Subcutaneous abdominal adipose tissue (tissue), 5 donors: ENCODE measurements around the gene TBC1D2B.

ENCODE experiments used
- H3K27ac ChIP-seq: one replicate; pipeline ENCODE4 v1.7.0; 2013; ENCODE audit warnings: low read depth, mild to moderate bottlenecking, inconsistent platforms, low read length, moderate library complexity
- H3K27me3 ChIP-seq, 5 donors: one replicate each; pipeline ENCODE4 v1.7.0; 2013; ENCODE audit warnings: low read length in 5 of 5, inconsistent platforms in 1 of 5; ENCODE audit not compliant: control insufficient read depth in 5 of 5, insufficient read depth in 4 of 5
- H3K36me3 ChIP-seq, 5 donors: one replicate each; pipeline ENCODE4 v1.7.0; 2013; ENCODE audit warnings: low read length in 5 of 5; ENCODE audit not compliant: control insufficient read depth in 5 of 5, insufficient read depth in 5 of 5
- H3K4me1 ChIP-seq, 5 donors: one replicate each; pipeline ENCODE4 v1.7.0; 2013; ENCODE audit warnings: low read length in 5 of 5, mild to moderate bottlenecking in 3 of 5, moderate library complexity in 1 of 5; ENCODE audit not compliant: control insufficient read depth in 5 of 5, insufficient read depth in 5 of 5
- H3K4me3 ChIP-seq, 5 donors: one replicate each; pipeline ENCODE4 v1.7.0; 2013; ENCODE audit warnings: low read length in 5 of 5, low read depth in 1 of 5
- H3K9ac ChIP-seq, 5 donors: one replicate each; pipeline ENCODE4 v1.7.0; 2013; ENCODE audit warnings: low read length in 5 of 5, mild to moderate bottlenecking in 4 of 5, moderate library complexity in 3 of 5
- H3K9me3 ChIP-seq, 5 donors: one replicate each; pipeline ENCODE4 v1.7.0; 2013; ENCODE audit warnings: low read length in 5 of 5; ENCODE audit not compliant: control insufficient read depth in 5 of 5
- donor health status: healthy.
- donor health status: healthy.
- donor health status: healthy.
- donor health status: healthy.
- donor health status: healthy.

Gene TBC1D2B

DNA sequence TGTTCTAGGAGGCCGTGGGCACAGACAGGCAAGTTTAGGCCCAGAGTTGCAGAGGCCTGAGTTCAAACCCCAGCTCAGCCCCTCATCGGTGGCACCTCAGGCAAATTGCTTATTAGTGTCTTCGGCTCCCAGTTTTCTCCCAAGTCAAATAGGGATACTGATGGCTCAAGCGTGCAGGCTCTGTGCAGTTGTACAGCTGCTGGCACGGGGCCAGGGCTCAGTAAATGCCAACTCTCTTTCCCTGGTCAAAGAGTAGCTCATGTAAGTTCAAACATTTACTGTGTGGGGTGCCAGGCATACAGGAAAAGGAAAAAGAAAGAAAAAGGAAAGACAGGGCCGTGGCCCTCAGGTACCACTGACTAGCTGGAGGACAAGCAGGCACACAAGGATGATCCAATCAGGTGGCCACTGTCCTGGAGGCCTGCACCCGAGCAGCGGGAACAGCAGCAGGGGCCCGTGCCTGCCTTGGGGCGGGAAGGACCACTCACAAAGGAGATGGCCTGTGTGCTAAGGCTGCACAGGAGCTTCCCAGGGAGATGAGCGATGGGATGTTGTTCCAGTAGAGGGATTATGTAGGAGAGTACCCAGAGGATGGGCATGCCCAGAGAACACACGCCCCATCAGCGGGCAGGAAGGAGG is 70.8 kb downstream of the TBC1D2B start:
- no peak overlapping the region for H3K4me3 ChIP-seq
- H3K9ac ChIP-seq, result peak overlapping the region in 1 of 5 donors; percentile 18
- no peaks in the 10 kb centered on the region for H3K9me3 ChIP-seq
- H3K4me1 ChIP-seq, result peaks cover 18 to 53% (median 47%) of the 10 kb centered on the region in 5 donors
- H3K36me3 ChIP-seq, result peaks cover 8 to 77% (median 68%) of the 10 kb centered on the region in 5 donors
- H3K27me3 ChIP-seq, result no peaks in the 10 kb centered on the region
- H3K27ac ChIP-seq, result peak overlapping the region; percentile 72

DNA sequence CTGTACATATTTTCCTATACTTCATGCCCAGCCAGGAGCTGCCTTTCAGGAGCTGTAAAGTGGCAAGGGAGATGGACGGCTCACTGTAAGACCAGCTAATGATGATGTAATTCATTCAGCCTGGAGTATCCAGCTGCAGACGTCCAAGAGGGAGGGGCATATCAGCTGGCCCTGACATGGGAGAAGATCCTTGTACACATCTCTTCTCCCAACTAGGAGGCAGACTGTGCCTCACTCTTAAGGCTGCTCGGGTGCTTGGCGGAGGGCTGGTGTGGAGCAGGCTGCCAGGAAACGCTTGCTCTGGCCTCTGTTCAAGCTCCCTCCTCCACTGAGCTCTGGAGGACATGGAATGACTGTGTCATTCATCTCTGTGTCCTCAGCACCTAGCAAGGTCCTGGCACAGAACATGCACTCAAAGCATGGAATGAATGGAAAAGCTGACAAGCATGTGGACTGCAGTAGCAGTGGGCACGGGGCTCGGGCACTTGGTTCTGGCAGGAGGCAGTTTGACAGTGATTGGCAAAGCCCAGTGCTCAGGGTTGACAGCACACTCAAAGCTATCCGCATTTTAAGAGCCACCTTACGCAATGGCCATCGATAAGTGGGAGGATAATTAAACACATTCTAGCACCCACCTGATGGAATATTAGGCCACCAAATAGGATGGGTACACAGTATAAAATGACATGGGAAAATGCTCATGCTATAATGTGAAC is 72.4 kb downstream of the TBC1D2B start:
- Histone ChIP-seq H3K9ac (no peak overlapping the region), H3K4me1 (peaks cover 18 to 63% (median 58%) of the 10 kb centered on the region in 5 donors)

DNA sequence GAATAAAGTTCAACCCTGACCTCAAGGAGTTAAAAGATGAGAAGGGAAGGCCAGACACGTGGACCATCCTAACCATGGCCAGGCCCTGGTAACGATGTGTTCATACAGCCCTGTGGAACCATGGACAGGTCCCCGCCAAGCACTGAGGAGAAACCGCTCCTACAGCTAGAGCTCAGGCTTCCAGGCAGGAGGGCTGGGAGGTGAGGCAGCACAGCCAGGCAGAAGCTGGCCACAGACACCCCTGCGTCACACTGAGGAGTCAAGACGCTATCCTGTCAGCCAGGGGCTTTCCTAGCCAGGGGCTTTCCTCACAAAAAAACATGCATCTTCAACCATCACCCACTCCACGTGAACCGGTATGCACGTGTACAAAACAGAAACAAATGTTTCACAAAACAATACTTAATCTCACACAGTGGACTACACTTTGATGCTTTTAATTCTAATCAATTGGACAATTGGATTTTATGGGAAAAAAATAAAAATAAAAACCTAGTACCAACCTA is 73.2 kb downstream of the TBC1D2B start:
- Histone ChIP-seq H3K27me3 (no peaks in the 10 kb centered on the region), H3K9me3 (no peaks in the 10 kb centered on the region), H3K36me3 (peaks cover 2 to 85% (median 69%) of the 10 kb centered on the region in 5 donors), H3K9ac (peak overlapping the region in 3 of 5 donors; percentile 2 to 35 (median 32)), H3K4me1 (peaks cover 18 to 66% (median 58%) of the 10 kb centered on the region in 5 donors), H3K27ac (peak overlapping the region; percentile 52), H3K4me3 (no peak overlapping the region)

More for the DNA sequence above, 72.4 kb downstream of the TBC1D2B start:
- H3K9me3 ChIP-seq, result no peaks in the 10 kb centered on the region
- peaks cover 2 to 80% (median 72%) of the 10 kb centered on the region in 5 donors for H3K36me3 ChIP-seq
- H3K27me3 ChIP-seq, result no peaks in the 10 kb centered on the region
- no peak overlapping the region for H3K4me3 ChIP-seq
- peak overlapping the region; percentile 72 for H3K27ac ChIP-seq

DNA sequence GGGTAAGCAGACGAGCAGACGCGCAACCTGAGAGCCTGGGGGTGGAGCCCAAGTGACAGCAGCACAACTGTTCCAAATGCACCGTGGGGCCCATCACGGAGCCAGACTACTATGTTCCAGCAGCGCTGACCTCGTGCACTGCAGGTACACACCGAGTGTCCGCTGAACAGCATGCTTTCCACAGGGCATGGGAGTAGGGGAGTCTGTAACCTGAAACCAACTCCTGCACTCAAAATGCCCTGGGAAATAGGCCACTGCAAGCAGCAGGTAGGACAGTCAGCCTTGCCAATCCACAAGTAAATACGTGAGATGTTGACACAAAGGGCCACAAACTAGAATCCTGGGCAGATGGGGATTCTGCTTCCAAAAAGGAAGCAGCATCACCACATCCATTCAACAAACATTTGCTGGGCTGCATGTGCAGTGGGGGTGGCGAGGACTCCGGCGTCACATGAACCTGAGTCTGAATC is 73.9 kb downstream of the TBC1D2B start:
- no peaks in the 10 kb centered on the region for H3K9me3 ChIP-seq
- peak overlapping the region; percentile 52 for H3K27ac ChIP-seq
- peaks cover 18 to 72% (median 55%) of the 10 kb centered on the region in 5 donors for H3K4me1 ChIP-seq
- H3K36me3 ChIP-seq, result peaks cover 2 to 87% (median 70%) of the 10 kb centered on the region in 5 donors
- H3K27me3 ChIP-seq, result no peaks in the 10 kb centered on the region
- H3K9ac ChIP-seq, result peak overlapping the region in 1 of 5 donors; percentile 2
- no peak overlapping the region for H3K4me3 ChIP-seq

DNA sequence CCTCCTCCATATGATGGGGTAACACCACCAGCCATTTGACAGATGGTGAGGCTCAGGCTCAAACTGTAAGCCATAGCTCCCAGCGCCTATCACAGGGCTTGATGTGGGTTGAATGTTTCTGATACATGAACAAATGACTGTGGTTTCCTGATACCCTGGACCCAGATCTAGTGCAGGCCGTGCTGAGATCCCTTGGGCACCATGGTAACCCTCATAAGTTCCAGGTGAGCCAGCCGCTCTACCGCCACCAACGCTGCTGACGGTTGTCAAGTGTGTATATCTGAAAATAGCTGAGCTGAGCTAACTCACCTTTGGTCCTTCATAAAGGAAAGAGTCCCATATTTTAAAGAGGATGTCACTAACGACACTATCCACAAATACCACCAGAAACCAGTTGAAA is 74.5 kb downstream of the TBC1D2B start:
- H3K9me3 ChIP-seq, result no peaks in the 10 kb centered on the region
- no peaks in the 10 kb centered on the region for H3K27me3 ChIP-seq
- peaks cover 2 to 87% (median 70%) of the 10 kb centered on the region in 5 donors for H3K36me3 ChIP-seq
- no peak overlapping the region for H3K9ac ChIP-seq
- no peak overlapping the region for H3K4me3 ChIP-seq
- H3K27ac ChIP-seq, result no peak overlapping the region
- H3K4me1 ChIP-seq, result peaks cover 15 to 72% (median 52%) of the 10 kb centered on the region in 5 donors

DNA sequence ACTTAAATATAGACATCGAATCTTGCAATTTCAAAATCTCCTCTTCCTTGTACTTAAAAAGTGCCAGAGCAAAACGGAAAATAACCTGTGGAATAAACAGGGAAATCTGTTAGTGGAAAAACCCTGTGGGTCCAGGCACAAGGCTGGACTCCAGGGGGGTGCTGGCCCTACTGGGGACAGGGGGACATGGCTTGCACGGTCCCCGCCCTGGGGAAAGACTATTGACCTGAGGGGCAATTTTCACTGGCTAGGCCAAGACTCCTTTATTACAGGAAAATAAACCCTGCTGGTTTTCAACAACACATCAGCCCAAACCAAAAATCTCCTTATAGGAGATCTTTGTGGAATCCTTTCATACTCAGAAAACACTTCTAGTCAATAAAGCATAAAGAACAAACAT is 75.9 kb downstream of the TBC1D2B start:
- Histone ChIP-seq H3K4me1 (peaks cover 6 to 72% (median 50%) of the 10 kb centered on the region in 5 donors), H3K9ac (no peak overlapping the region), H3K36me3 (peaks cover 2 to 87% (median 64%) of the 10 kb centered on the region in 5 donors)

DNA sequence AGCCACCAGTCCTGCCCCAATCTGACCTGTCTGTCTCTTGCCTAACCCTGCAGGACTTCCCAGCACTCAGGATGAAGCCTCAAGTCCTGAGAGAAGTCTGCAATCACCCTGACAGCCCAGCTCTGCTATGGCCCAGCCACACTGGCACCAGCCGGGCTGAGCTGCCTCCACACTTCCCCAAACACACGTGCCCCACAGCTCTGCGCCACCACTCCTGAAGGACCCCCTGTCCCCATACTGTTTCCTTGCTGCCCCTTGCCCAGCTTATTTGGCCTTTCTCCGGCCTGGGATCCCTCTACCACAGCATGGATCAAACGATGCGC is 76.6 kb downstream of the TBC1D2B start:
- peak overlapping the region; percentile 76 for H3K27ac ChIP-seq
- peaks cover 6 to 71% (median 48%) of the 10 kb centered on the region in 5 donors for H3K4me1 ChIP-seq
- no peaks in the 10 kb centered on the region for H3K9me3 ChIP-seq
- H3K4me3 ChIP-seq, result no peak overlapping the region
- peak overlapping the region in 2 of 5 donors; percentile 20 to 33 for H3K9ac ChIP-seq
- no peaks in the 10 kb centered on the region for H3K27me3 ChIP-seq
- peaks cover 2 to 87% (median 57%) of the 10 kb centered on the region in 5 donors for H3K36me3 ChIP-seq

More for the DNA sequence above, 75.9 kb downstream of the TBC1D2B start:
- Histone ChIP-seq H3K9me3 (no peaks in the 10 kb centered on the region), H3K27ac (peak overlapping the region; percentile 76), H3K27me3 (no peaks in the 10 kb centered on the region), H3K4me3 (no peak overlapping the region)

DNA sequence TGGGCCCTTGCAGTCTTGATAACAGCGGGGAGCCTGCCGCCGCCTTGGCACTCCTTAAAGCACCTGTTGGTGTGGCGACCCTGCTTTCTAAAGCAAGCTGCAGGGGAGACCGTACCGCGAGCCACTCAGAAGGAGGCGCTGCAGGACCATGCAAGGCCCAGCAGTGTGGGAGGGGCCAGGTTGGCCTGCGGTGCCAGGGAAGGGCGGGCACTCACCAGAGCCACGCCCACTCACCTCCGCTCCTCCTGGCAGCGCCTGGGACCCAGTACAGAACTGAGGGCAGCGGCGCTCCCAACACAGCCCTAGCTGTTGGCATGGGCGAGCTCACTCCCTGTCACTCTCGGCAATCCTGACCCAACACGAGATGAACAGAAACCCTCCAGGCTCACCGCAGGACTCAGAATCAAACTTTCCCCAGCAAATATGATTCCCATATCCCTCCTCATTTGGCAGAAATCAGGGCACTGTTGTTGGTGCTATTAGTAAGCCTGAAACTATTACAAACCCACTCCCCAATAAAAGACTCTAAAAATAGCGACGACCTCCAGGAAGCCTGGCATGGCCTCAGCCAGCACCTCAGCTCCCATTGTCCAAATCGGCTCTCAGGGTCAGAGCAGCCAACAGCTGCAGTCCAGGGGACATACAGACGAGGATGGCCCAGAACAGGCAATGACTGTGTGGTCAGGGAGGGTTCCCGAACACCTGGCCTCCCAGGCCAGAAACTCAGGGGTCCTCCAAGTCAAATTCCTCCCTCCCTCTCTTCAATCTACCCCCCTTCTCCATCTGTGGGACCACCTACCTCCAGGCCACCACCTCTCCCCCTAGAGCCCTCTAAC is 77.2 kb downstream of the TBC1D2B start:
- H3K9ac ChIP-seq, result peak overlapping the region in 1 of 5 donors; percentile 20

DNA sequence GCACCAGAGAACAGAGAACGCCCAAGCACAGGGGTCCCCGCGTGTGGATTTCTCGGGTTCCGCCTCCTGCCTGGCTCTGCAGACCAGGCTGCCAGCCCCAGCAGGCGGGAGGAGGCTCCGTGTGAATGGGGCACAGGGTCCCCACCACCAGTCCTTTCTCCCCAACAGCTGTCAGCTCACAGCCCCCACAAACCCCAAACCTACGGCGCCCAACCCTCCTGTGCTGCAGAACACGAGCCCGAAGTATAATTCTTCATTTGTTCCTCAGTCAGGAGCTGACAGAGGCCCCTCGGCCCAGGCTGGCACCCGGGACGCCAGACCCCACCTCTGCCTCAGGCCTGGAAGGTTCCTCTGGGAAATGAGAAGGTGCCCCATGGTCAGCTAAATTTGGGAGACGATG is 78.0 kb downstream of the TBC1D2B start:
- Histone ChIP-seq H3K4me3 (no peak overlapping the region), H3K36me3 (peaks cover 2 to 82% (median 57%) of the 10 kb centered on the region in 5 donors), H3K9ac (no peak overlapping the region), H3K27ac (peak overlapping the region; percentile 46), H3K9me3 (no peaks in the 10 kb centered on the region), H3K27me3 (no peaks in the 10 kb centered on the region), H3K4me1 (peaks cover 0 to 64% (median 43%) of the 10 kb centered on the region in 5 donors)

More for the DNA sequence above, 77.2 kb downstream of the TBC1D2B start:
- peak overlapping the region; percentile 76 for H3K27ac ChIP-seq
- peaks cover 5 to 65% (median 43%) of the 10 kb centered on the region in 5 donors for H3K4me1 ChIP-seq
- H3K9me3 ChIP-seq, result no peaks in the 10 kb centered on the region
- no peak overlapping the region for H3K4me3 ChIP-seq
- no peaks in the 10 kb centered on the region for H3K27me3 ChIP-seq
- peaks cover 2 to 85% (median 57%) of the 10 kb centered on the region in 5 donors for H3K36me3 ChIP-seq
